ENCODE data around the gene AMIGO3. TPM values are rescaled to one million over a fixed set of nuclear protein-coding genes. Genes with fewer than 3 reads are reported as not detected.

The AMIGO3 gene
- total RNA-seq, 1 experiment from 2014 or later, result 0.73 TPM

GRCh38 chr3:49715611-49716121 is 3.8 kb downstream of the AMIGO3 start:
- no peak for DNase-seq
- intact Hi-C loops (cut with micrococcal nuclease; ENCODE audit: unreplicated experiment), result no loop called here

GRCh38 chr3:49714728-49715550 is 4.5 kb downstream of the AMIGO3 start:
- DNase-seq, result no peak
- Mint-ChIP-seq H3K4me1 (ENCODE audit: low read depth, unreplicated experiment) (peaks cover 10% of the 10 kb centered on the region), H3K9me3 (ENCODE audit: low read depth, unreplicated experiment) (peaks cover 2% of the 10 kb centered on the region), H3K27me3 (ENCODE audit: unreplicated experiment) (no peaks in the 10 kb centered on the region), H3K4me3 (ENCODE audit: low read depth, unreplicated experiment) (no peak overlapping the region), H3K27ac (ENCODE audit: unreplicated experiment) (no peak overlapping the region), H3K36me3 (ENCODE audit: insufficient read depth, unreplicated experiment) (peaks cover 41% of the 10 kb centered on the region)
- CTCF ChIA-PET, result no interaction called here
- TF ChIP-seq CTCF (IDR thresholded peaks at IDR 0.05; ENCODE audit: unreplicated experiment), result no peak
- intact Hi-C loops (cut with micrococcal nuclease; ENCODE audit: unreplicated experiment), result no loop called here
- BruUV-seq (replicated peaks), result no TSS peak

More at GRCh38 chr3:49715611-49716121, 3.8 kb downstream of the AMIGO3 start:
- Mint-ChIP-seq H3K36me3 (ENCODE audit: insufficient read depth, unreplicated experiment) (peaks cover 48% of the 10 kb centered on the region), H3K4me1 (ENCODE audit: low read depth, unreplicated experiment) (peaks cover 10% of the 10 kb centered on the region), H3K27me3 (ENCODE audit: unreplicated experiment) (no peaks in the 10 kb centered on the region), H3K9me3 (ENCODE audit: low read depth, unreplicated experiment) (peaks cover 2% of the 10 kb centered on the region), H3K27ac (ENCODE audit: unreplicated experiment) (no peak overlapping the region), H3K4me3 (ENCODE audit: low read depth, unreplicated experiment) (no peak overlapping the region)
- TF ChIP-seq CTCF (IDR thresholded peaks at IDR 0.05; ENCODE audit: unreplicated experiment), result no peak
- CTCF ChIA-PET, result no interaction called here
- BruUV-seq (replicated peaks), result no TSS peak

- Mint-ChIP-seq H3K27me3 (ENCODE audit: unreplicated experiment) (no peaks in the 10 kb centered on the region), H3K9me3 (ENCODE audit: low read depth, unreplicated experiment) (peaks cover 1% of the 10 kb centered on the region), H3K4me1 (ENCODE audit: low read depth, unreplicated experiment) (peaks cover 3% of the 10 kb centered on the region), H3K27ac (ENCODE audit: unreplicated experiment) (no peak overlapping the region), H3K4me3 (ENCODE audit: low read depth, unreplicated experiment) (no peak overlapping the region), H3K36me3 (ENCODE audit: insufficient read depth, unreplicated experiment) (peaks cover 29% of the 10 kb centered on the region)
- CTCF ChIA-PET, result no interaction called here
- TF ChIP-seq CTCF (IDR thresholded peaks at IDR 0.05; ENCODE audit: unreplicated experiment), result no peak
- intact Hi-C loops (cut with micrococcal nuclease; ENCODE audit: unreplicated experiment), result no loop called here
- no peak for DNase-seq
- no TSS peak for BruUV-seq (replicated peaks)
Observed at GRCh38 chr3:49713336-49714105, 6.0 kb downstream of the AMIGO3 start.

- no peak for DNase-seq
- Mint-ChIP-seq H3K27me3 (ENCODE audit: unreplicated experiment) (no peaks in the 10 kb centered on the region), H3K36me3 (ENCODE audit: insufficient read depth, unreplicated experiment) (peaks cover 24% of the 10 kb centered on the region), H3K27ac (ENCODE audit: unreplicated experiment) (no peak overlapping the region), H3K9me3 (ENCODE audit: low read depth, unreplicated experiment) (no peaks in the 10 kb centered on the region), H3K4me3 (ENCODE audit: low read depth, unreplicated experiment) (no peak overlapping the region), H3K4me1 (ENCODE audit: low read depth, unreplicated experiment) (no peaks in the 10 kb centered on the region)
- no TSS peak for BruUV-seq (replicated peaks)
- intact Hi-C loops (cut with micrococcal nuclease; ENCODE audit: unreplicated experiment), result no loop called here
- CTCF ChIA-PET, result no interaction called here
- no peak for TF ChIP-seq CTCF (IDR thresholded peaks at IDR 0.05; ENCODE audit: unreplicated experiment)
Observed at GRCh38 chr3:49712631-49713317, 6.7 kb downstream of the AMIGO3 start.
